Ovary (tissue), 9 donors: ENCODE data around the gene DOC2B. TPM values are rescaled to one million over a fixed set of nuclear protein-coding genes. Genes with fewer than 3 reads are reported as not detected.

Experiments
- DNase-seq, 5 donors: peaks; one replicate each; pipeline ENCODE4 v3.0.0-alpha.2; 2019 to 2020
- H3K27ac ChIP-seq, 2 donors: fragments of 200-600 bp; one replicate each; pipeline versions ENCODE4 v1.5.1 to v1.8.0; 2019 to 2022
- H3K27me3 ChIP-seq: fragments of 200-600 bp; one replicate; pipeline ENCODE4 v1.8.0; 2022
- H3K36me3 ChIP-seq: fragments of 200-600 bp; sonication (generic); one replicate; pipeline ENCODE4 v1.5.1; 2019
- H3K4me1 ChIP-seq: one replicate; pipeline ENCODE4 v1.8.1; 2013; ENCODE audit warnings: mild to moderate bottlenecking, moderate library complexity; ENCODE audit not compliant: insufficient read depth
- H3K4me3 ChIP-seq: fragments of 200-600 bp; sonication (generic); one replicate; pipeline ENCODE4 v1.5.1; 2017
- H3K9me3 ChIP-seq, 2 donors: fragments of 200-600 bp in 1 of 2; sonication (generic) in 1 of 2; one replicate each; pipeline versions ENCODE4 v1.5.1 to v1.8.1; 2013 to 2019; ENCODE audit warnings: mild to moderate bottlenecking in 1 of 2, moderate library complexity in 1 of 2
- CTCF ChIP-seq, 3 donors: fragments of 450-650 bp in 2 of 3; fragments of 200-600 bp in 1 of 3; IDR thresholded peaks; one replicate each; pipeline versions ENCODE4 v1.5.1 to v1.8.0; 2016 to 2022; ENCODE audit warnings: antibody characterized with exemption in 3 of 3, mild to moderate bottlenecking in 1 of 3
- EP300 ChIP-seq: sonication (generic); formaldehyde crosslinking; IDR thresholded peaks from one replicate; pipeline ENCODE4 v1.6.1; 2017; ENCODE audit warnings: antibody characterized with exemption
- POLR2A ChIP-seq: fragments of 450-650 bp; IDR thresholded peaks from one replicate; pipeline ENCODE4 v1.6.1; 2017; ENCODE audit warnings: antibody characterized with exemption, mild to moderate bottlenecking, moderate library complexity
- WGBS, 3 donors: extraction: QIAGEN DNeasy Blood & Tissue Kit in 1 of 3; methylation state at CpG; one replicate each; pipeline versions ENCODE4 v1.1.5 to v1.1.7; 2013 to 2017; 5-methylcytosine and 5-hydroxymethylcytosine counted together
- intact Hi-C, 4 donors: fragments of 100-400 bp; cut with DNase I; formaldehyde crosslinking; loops; one replicate each; pipeline versions ENCODE4 v1.11.0 to v1.15.1; 2022 to 2023
- polyA plus RNA-seq, 2 donors: library from polyadenylated mRNA; stranded (reverse); fragments of 200-250 nt in 1 of 2; fragments of 350-450 nt in 1 of 2; fragmentation: Illumina TruSeq in 1 of 2; extraction: RNeasy Lipid Tissue Mini Kit (QIAGEN cat#74804) in 1 of 2; gene quantifications; one replicate each; pipeline ENCODE4 v1.2.3, GENCODE V29; 2013 to 2014
- total RNA-seq, 7 donors: library from RNA; depleted of rRNA in 2 of 7; stranded (reverse); fragments of >200 nt in 2 of 7; fragmentation: NEBNext Ultra II Directional in 3 of 7; extraction: Animal tissue kit (Norgen Biotek cat#: 25700) in 3 of 7; gene quantifications; one replicate each; pipeline versions ENCODE4 v1.1.0 to v1.2.4, GENCODE V29; 2016 to 2023
- donor health status: DM: no; HTN: no; CAD: no; lungs with moderate emphysema.
- donor health status: DM: no; HTN: no; CAD: no.
- donor health status: Bipolar disorder and iron deficiency.
- donor health status: DM: yes; HTN: yes; CAD: no.
- donor health status: DM: no; HTN: no; CAD: no.
- donor health status: DM: yes; HTN: yes; CAD: no.

DOC2B gene
- total and polyA plus RNA-seq, 9 donors: 0.83 to 4.5 (median 2.0) TPM

GRCh38 chr17:180381-181244 is 837 bp downstream of the DOC2B start:
- WGBS, 3 donors: 1 to 2% (median 1%) methylated on average over 63 to 112 of the region's 112 CpGs
- TF ChIP-seq POLR2A (no peak), EP300 (no peak), CTCF (IDR thresholded peaks at IDR 0.05) (no peak)
- intact Hi-C loops: loop anchor here in 1 of 4 donors (5.0 kb wide), 1 partner anchor 207 kb away; no protein-coding TSS in a partner anchor
- Histone ChIP-seq H3K9me3 (no peaks in the 10 kb centered on the region), H3K4me3 (peak overlapping the region; percentile 17), H3K4me1 (peaks cover 2% of the 10 kb centered on the region), H3K36me3 (no peaks in the 10 kb centered on the region), H3K27ac (no peak overlapping the region), H3K27me3 (peaks cover 5% of the 10 kb centered on the region)
- no peak for DNase-seq

DNA sequence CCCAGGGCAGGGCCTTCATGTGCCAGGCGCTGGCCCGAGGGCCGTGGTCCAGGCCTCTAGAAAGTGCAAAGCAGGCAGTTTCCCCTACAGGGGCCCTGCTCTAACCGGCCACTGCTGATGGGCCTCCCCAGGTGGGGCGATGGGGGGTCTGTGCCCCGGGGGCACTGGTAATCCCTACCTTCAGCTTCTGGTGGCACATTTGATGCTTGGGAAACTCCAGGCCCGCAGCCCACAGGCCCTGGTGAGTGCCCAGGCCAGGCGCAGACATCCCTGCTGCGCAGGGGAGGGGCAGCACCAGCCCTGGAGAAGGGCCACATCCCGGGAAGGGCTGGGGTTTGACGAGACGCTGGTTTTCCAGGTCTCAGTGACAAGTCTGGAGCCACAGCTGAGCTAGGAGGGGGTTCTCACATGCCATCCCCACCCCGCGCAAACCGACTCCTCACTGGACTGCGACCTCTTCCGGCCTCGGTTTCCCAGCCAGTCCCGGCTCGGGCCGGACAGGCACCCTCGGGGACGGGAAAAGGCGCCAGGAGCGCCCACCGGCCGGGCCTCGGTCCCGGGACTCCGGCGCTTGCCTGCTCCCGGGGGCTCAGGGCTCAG is 1.6 kb downstream of the DOC2B start:
- TF ChIP-seq CTCF (IDR thresholded peaks at IDR 0.05): no peak
- TF ChIP-seq POLR2A: no peak
- no peak for TF ChIP-seq EP300
- Histone ChIP-seq H3K9me3 (no peaks in the 10 kb centered on the region), H3K27me3 (peaks cover 5% of the 10 kb centered on the region), H3K36me3 (no peaks in the 10 kb centered on the region), H3K27ac (no peak overlapping the region), H3K4me1 (peaks cover 2% of the 10 kb centered on the region), H3K4me3 (no peak overlapping the region)
- no peak for DNase-seq
- intact Hi-C loops: loop anchor here in 1 of 4 donors (5.0 kb wide), 1 partner anchor 207 kb away; no protein-coding TSS in a partner anchor
- WGBS, 3 donors: 20 to 42% (median 29%) methylated on average over 18 to 32 of the region's 32 CpGs

DNA sequence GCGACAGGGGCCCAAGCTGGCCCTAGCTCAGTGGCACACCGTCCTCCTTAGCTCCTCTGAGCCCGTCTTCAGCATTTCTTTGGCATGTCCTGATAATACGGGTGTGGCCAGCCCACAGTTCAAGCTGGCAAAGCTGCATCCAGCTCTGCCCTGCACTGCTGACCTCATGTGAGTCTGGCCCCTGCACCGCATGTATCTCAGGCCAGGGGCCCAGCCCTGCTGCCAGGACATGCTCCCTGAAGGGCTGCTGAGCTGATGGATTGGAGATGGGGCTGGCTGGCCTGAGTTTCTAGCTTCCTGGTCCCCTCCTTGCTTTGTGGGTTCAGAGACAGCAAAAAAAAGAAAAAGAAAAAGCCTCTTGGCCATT is 2.4 kb downstream of the DOC2B start:
- Histone ChIP-seq H3K4me3 (no peak overlapping the region), H3K36me3 (no peaks in the 10 kb centered on the region), H3K4me1 (peaks cover 2% of the 10 kb centered on the region), H3K9me3 (no peaks in the 10 kb centered on the region), H3K27ac (no peak overlapping the region), H3K27me3 (peaks cover 5% of the 10 kb centered on the region)
- intact Hi-C loops: no loop called here
- TF ChIP-seq EP300 (no peak), POLR2A (no peak), CTCF (IDR thresholded peaks at IDR 0.05) (no peak)
- no peak for DNase-seq
- WGBS, 3 donors: 62 to 84% (median 77%) methylated on average over 5 of the region's 5 CpGs

DNA sequence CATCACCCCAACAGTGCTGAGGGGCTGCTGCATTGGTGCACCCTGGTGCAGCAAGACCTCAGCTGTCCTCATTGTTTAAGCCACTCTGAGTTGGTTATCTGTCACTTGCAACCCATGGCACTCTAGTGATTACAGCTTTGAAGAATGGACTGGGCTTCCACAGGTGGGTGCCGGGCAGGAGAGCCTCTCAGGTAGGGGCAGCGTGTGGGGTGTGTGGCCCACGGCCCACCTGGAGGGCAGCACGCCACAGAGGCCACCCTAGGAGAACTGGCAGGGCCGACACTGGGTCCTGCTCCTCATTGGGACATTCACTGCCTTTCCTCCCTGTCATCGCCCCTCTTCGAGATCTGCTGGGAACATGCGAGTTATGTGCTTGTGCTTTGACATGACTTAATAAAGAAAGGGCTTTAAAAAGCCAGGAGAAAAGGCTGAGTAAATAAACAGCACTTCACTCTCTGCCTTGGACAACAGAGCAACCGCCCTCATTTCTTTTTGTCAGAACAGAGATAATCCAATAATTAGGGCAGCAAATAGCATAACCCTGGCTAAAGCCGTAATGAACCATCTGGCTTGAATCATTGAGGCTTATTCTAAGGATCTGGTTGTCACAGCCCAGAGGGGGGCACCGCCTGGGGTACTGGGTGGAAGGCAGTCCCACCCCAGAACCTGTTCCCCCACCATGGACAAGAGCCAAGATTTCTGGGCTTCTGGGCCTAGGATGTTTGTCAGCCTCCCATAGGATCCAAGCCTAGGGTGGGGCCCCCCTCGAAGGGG is 3.0 kb downstream of the DOC2B start:
- TF ChIP-seq EP300 (no peak), CTCF (IDR thresholded peaks at IDR 0.05) (no peak), POLR2A (no peak)
- no peak for DNase-seq
- H3K27me3 ChIP-seq: peaks cover 5% of the 10 kb centered on the region
- H3K36me3 ChIP-seq: no peaks in the 10 kb centered on the region
- 85 to 88% (median 87%) methylated on average over 12 of the region's 12 CpGs for WGBS, 3 donors
- intact Hi-C loops: no loop called here
- peaks cover 2% of the 10 kb centered on the region for H3K4me1 ChIP-seq
- no peak overlapping the region for H3K27ac ChIP-seq
- no peak overlapping the region for H3K4me3 ChIP-seq
- H3K9me3 ChIP-seq: no peaks in the 10 kb centered on the region
